Measurements from ENCODE around the gene NIPSNAP3A.
"Not testable (repeated sequence)": the region's sequence is repeated elsewhere in the genome, so short reads cannot be mapped to it uniquely, and the experiment has no call there.

Gene NIPSNAP3A

DNA sequence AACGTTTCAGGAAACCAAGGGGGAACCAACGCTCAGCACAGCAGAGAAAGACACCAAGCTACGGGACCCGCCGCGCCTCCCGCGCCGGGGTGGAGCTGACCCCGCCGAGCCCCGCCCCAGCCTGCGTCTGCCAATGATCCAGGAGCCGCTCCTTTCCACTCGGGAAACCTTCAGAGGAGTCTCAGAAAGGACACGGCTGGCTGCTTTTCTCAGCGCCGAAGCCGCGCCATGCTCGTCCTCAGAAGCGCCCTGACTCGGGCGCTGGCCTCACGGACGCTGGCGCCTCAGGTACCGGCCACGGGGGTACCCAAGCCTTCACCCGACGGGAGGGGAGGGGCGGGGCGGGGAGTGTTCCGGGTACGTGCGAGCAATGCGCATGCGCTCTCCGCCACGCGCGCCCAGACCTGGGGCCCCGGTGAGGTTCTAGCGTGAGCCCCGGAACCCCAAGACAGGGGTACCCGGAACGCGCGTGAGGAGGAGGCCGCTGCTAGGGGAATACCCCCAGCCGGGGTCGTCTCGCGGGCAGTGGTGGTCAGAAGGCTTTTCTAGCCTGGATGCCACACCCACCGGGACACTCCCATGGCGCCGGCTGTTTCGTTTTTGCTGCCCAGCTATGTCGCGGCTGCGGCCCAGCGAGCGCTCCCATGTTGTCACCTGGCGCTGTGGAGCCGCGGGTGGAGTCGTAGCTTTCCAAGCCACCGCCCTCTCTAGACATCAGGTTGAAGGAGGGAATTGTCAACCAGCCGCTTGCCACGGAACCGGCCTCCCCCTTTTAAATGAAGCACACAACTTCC is at the start of gene NIPSNAP3A:
Gene NIPSNAP3A (plus strand): TSS at position 119 of the 794 bp plus-strand sequence. CDS start 110 bp downstream, at position 229.
- DNase-seq = peak; percentile 66

DNA sequence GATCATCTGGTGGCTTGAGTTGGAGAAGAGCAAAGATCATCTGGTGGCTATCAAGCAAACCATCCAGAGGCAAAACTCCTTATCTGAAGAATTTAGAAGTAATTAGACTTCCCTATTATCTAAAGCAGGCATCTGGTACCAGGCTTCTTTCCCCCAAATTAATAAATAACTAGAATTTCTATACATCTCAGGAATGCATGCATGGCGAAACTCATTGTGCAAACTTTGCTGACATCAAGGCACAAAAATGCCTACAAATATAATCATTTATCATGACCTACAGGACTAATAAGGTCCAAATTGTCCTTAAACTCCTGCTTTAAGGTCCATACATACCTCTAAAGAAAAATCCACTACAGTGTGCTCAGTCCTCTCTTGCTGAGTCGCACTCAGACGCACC is 47.2 kb upstream of the NIPSNAP3A start:
- no peak for DNase-seq

DNA sequence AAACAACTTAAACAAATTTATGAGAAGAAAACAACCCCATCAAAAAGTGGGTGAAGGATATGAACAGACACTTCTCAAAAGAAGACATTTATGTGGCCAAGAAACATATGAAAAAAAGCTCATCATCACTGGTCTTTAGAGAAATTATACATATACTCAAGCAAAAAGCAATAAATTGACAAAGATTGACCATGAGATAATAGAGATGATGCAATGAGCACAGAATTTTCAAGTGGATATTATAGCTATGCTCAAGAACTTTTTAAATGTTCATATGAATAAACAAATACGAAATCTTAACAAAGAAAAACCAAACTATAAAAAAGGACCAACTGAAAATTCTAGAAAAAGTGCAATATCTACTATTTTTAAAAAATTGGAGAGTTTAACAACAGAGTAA is 38.7 kb upstream of the NIPSNAP3A start:
- not testable (repeated sequence) for DNase-seq

DNA sequence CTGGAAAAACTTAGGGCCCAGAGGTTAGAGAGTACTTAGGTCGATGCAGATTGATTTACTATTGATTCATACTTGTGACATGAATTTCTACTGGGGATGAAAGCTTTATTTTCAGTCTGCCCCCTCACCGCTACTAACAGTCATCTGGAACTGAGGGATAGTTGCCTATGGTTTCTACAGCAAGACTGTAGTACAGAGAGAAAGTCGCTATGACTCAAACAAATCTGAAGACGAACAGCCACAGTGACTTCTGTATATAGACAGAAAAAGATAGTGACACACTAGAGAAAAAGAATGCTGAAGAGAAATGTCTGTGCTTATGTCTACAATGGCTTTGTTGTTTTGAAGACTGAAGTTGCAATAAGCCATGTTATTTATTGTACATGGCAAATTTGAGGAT is 35.9 kb upstream of the NIPSNAP3A start:
- no peak for DNase-seq

DNA sequence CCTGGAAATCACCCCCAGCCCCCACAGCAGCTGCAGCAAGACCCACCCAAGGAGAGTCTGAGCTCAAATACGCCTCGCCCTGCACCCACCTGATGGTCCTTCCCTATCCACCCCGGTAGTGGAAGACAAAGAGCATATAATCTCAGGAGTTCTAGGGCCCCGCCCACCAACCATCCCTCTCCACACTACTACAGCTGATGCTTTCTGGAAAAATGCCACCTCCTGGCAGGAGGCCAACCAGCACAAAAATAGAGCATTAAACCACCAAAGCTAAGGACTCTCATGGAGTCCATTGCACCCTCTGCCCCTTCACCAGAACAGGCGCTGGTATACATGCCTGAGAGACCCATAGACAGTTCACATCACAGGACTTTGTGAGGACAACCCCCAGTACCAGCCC is 22.5 kb upstream of the NIPSNAP3A start:
- DNase-seq = no peak

DNA sequence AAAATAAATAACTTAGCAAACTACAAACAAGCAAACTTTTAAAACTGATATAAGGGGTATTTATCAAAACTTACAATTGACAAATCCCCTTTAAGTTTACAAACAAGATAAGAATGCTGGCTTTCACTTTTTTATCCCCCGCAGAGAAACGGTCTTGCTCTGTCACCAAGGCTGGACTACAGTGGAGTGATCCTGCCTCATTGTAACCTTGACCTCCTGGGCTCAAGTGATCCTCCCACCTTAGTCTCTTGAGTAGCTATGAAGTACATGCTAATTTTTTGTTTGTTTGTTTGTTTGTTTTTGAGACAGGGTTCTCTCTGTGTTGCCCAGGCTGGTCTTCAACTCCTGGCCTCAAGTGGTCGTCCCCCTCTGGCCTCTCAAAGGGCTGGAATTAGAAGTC is 9.0 kb upstream of the NIPSNAP3A start:
- no peak for DNase-seq

DNA sequence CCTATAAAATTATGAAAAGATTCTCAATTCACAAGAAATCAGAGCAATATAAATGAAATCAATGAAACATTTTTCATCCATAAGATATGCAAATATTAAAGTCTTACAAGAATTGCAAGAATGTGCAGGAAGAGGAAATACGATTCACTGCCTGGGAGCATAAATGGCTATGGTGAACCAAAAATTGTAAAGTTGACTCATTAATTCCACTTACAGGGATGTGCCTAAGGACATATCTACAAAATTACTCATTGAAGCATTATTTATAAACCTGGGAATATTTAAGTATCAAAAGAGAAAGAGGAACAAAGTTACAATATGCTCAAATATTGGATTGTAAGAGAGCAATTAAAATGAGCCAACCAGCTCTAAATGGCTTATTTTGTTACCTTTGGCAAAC is 6.9 kb upstream of the NIPSNAP3A start:
- DNase-seq = peak; percentile 4

DNA sequence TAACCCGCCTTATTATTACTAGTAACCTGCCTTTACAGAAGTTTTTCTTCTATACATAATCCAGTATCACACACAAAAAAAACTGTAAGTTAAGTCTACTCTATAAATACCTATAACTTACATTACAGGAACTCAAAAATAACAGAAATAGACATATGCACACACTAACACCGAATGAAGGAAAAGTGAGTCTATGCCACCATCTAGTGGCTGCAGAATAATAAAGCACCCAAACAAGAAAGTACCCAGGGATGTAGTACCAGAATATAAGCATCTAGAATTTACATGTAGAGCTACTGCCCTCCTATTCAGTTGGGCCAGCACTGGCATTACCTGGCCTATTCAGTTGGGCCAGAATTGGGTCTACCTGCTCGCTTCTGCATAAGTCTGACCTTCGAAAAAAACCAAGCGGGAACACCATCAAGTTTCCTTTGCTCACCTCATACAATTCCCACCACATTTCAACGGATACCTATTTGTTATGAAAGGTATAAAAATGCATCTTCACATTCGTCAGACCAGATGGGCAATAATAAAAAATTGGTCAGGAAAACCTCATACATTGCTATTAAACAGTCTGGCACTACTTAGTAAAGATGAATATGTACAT is 4.0 kb upstream of the NIPSNAP3A start:
- peak; percentile 55 for DNase-seq

DNA sequence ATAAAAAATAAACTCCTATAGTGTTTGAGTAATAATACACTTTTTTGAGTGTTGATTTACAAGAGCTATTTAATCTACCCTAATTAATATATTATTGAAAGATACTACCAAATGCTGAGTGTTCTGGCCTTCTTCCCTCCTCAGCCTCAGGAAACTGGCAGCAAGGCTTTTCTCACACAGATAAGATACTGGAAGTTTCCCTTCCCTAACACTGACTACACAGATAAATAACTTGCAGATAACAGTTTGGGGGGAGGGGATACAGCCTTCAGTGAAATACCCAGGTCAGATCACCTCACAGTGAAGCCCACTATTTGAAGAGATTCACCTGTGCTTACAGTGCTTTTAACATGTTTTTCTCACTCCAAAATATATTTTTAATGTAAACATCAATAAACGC is 1.6 kb upstream of the NIPSNAP3A start:
- no peak for DNase-seq

DNA sequence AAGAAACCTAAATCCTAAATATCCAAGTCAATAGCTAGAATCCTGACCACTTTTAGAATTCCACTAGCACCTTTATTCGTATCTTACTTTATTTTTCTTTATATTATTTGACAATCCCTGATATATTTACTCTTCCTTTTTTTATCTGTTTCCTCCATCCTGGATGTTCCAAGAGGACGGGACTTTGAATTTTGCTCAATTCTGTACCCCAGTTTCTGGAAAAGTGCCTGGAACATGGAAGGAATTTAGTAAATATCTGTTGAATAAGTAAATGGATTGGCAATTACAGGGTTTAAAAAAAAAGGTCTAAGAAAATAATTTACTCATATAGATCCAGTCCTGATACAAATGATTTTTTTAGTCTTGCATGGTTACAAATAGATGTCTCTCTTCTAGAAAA is 1.2 kb upstream of the NIPSNAP3A start:
- DNase-seq = no peak

DNA sequence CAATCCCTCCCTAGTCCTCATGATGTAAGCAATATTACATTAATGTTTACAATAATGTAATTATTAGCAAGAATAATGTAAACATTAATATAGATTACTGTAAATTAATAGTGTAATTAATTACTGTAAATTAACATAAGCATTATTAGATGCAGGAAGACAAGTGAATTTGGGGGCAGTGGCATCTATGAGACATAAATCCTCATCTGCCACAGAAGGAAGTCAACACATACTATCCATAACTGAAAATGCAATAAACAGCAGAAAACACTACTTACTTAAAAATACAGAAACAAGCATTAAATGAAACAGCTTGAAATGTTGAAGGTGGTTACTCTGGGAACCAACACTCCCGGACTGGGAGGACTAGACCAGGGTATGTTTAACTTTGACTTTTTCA is 685 bp upstream of the NIPSNAP3A start:
- no peak for DNase-seq

DNA sequence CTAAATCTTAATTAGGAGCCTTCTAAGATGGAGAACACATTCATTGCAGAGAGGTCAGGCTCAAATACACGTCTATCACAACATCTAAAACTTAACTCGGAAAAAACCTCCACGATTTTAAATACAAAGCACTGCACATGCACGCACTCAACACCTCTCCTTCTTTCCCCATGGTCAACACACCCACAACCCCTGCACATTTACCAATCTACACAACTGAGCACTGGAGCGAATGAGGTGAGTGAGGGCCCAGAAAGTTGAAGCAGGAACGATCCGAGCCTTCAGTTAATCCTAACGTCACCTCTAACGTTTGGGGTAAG is 278 bp upstream of the NIPSNAP3A start:
- DNase-seq = no peak

DNA sequence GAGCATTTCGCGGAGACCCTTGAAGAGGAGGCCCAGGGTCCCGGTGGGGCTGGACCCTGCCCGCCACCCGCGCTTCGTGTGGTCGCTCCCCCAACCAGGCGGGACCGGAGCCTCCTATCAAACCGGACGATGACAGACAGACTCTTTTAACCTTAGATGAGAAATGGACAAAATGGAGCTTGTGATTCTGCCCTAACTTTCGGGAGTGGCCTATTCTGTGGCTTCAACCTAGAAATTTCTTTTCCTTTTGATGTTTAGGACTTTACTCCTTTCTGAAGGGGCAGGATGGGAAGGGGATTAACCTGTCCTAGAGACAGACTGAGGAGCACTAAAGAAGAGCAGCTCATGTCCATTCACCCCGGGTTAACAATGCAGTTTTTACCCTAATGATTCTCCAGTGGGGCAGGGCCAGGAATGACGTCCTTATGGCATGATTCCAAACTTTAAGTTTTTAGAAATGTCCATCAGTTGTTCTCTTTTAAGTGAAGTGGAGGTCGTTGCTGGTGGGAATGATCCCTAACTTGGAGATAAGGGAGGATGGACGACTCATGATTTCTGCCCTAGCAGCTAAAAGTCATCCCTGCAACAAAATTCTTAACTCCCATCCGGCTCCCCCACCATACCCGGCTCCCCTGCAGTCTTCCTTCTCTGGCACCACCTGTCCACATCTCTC is 1.0 kb downstream of the NIPSNAP3A start:
- DNase-seq = peak; percentile 51

DNA sequence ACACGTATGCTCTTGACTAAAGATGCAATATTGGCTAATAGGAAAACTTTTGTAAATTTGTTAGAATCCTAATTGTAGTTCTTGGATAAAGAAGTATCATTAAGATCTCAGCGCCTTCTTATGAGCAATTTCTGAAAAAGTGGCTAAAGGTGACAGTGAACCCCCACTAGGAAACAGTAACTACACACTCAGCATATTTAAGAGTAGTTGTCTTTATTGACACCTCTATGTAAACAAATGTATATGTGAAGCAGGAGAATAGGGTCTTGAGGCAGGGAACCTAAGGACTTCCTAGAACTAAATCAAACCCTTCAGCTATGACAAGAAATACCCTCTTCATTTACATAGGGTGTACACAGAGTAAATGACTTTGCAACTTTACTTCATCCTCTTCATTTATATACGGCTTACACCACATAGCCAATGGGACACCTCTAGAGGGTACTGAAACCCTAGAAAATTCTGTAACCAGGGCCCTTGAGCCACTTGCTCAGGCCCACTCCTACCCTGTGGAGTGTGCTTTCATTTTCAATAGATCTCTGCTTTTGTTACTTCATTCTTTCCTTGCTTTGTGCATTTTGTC is 2.8 kb downstream of the NIPSNAP3A start:
- no peak for DNase-seq

DNA sequence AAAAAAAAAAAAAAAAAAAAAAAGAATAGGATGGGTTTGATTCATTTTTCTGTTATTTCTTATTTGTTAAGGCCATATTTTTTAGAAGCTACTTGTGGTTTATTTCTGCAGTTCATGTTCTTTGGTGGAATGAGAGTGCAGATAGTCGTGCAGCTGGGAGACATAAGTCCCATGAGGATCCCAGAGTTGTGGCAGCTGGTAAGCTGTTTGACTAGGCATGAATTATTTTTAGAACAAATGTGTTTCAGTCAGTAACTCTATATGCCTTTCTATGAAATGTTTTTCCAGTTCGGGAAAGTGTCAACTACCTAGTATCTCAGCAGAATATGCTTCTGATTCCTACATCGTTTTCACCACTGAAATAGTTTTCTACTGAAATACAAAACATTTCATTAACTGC is 11.5 kb downstream of the NIPSNAP3A start:
- no peak for DNase-seq

DNA sequence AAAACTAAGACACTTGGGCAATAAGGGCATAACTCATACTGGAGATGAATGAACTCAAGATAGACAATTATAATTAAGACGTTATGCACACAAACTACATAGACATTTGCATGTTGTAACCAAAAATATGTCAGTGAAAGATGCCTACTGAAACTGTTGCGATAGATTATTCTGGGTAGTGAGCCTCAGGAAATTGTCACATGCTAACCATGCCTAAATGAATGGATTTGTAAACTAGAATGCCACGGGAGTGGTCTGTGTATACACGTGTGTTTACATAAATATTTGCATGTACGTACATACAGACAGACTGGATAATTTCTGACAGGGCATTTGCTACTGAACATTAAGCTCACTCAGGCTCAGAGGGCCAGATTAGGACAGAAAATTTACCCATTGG is 17.7 kb downstream of the NIPSNAP3A start:
- no peak for DNase-seq

DNA sequence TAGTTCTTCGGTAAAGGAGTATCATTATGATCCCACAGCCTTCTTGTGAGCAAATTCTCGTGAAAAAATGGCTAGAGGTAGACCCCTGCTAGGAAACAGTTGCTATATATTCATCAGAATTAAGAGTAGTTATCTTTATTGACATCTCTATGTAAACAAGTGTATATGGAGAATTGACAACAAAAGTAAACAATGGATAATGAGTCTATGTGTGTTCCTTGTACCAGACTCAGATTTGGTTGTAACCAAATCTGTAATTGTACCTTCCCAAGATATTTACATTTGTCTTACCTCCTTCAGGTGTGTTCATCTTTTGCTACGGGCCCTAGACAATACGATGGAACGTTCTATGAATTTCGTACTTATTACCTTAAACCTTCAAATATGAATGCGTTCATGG is 18.5 kb downstream of the NIPSNAP3A start:
- DNase-seq = no peak

DNA sequence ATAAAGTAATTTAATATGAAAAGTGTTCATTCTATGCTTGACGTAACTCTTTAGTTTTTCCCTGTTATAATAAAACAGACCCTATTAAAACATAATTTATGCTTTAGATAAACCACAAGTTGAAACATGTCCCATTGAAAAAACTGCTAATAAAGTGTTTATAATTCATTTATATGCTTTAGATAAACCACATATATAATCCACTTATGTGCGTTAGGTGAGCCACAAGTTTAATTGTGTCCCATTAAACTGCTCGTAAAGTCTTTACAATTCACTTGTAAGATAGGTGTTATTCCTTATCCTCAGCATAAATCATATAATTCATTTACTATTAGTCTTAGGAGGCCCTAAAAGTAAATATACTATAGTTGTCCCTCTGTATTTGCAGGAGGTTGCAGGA is 20.0 kb downstream of the NIPSNAP3A start:
- DNase-seq = no peak

DNA sequence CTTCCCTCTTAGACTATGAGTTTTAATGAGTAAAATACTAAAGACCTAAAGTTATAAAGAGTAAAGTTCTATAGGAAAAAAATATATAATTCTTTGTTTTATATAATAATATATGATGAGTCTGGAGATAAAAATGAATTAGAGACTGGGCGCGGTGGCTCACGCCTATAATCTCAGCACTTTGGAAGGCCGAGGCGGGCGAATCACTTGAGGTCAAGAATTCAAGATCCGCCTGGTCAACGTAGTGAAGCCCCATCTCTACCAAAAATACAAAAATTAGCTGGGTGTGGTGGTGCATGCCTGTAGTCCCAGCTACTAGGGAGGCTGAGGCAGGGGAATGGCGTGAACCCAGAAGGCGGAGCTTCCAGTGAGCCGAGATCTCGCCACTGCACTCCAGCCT is 21.5 kb downstream of the NIPSNAP3A start:
- DNase-seq = not testable (repeated sequence)

DNA sequence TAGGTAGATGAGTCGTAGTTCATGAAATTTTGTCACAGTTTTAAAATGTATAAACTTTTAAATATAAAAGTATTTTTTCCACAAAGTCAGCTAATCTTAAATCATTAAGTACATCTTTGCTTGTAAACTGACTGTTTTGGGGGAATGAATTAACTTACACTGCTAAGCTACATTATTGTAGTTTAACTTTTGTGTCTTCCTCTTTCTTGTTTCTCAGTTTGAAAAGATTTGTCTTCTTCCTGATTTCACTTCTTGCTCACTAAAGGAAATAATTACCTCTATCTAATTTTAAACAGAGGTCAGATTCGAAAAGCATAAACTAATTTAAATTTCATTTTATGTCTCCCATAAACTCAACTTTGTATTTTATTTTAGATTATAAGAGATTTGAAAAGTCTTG is 22.2 kb downstream of the NIPSNAP3A start:
- DNase-seq = no peak

DNA sequence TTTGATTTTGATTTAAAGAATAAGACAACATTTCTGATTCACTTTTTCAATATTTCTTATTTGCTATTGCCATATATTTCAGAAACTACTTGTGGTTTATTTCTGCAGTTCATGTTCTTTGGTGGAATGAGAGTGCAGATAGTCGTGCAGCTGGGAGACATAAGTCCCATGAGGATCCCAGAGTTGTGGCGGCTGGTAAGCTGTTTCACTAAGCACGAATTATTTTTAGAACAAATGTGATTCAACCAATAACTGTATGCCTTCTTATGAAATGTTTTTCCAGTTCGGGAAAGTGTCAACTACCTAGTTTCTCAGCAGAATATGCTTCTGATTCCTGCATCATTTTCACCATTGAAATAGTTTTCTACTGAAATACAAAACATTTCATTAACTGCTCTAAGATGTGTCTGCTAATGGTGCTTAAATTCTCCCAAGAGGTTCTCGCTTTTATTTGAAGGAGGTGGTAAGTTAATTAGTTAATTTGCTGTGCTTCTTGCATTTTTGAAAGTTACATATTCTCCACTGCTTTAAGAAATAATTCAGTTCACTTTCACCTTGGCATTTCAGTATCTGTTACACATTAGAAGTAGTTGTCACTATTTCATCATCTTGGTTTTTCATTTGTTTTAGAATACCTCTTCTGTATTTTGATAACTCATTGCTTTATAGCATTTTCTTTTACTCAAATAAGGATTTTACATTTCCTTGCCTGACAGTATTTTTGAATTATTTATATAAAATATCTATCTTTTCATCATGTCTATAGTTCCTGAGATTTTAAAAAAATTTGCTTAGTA is 25.4 kb downstream of the NIPSNAP3A start:
- DNase-seq = no peak

DNA sequence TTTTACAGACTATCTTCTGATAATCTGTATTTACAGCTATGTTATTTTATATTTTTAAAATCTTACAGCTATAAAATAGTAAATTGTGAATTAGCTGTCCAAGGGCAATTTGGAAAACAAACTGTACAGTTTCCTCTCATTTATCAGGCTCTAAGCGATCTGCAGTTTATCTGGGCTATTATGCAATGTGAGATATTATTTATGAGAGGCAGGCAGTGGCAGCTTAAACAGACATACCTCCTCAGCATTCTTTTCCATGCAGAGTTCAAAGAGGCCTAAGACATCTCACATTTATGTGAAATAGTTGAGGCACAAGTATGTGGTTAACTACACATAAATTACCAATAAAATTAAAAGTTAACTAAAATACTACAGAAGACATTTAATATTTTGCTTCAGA is 26.6 kb downstream of the NIPSNAP3A start:
- no peak for DNase-seq
